Peyer's patch (tissue), 4 donors: ENCODE data around the gene LARP1.

Experiments
- POLR2A ChIP-seq, 2 donors: fragments of 450-650 bp; IDR thresholded peaks; one replicate each; pipeline ENCODE4 v1.5.1; 2017; ENCODE audit warnings: antibody characterized with exemption in 2 of 2, mild to moderate bottlenecking in 2 of 2, moderate library complexity in 2 of 2
- TF ChIP-seq, protein P1 (sequence below), 6 experiments: fragments of 450-650 bp in 4 of 6; fragments of 200-600 bp in 2 of 6; sonication (generic) in 1 of 6; IDR thresholded peaks; one replicate each; pipeline ENCODE4 v1.5.1; 2017 to 2019; ENCODE audit warnings: antibody characterized with exemption in 6 of 6, mild to moderate bottlenecking in 3 of 6, moderate library complexity in 1 of 6

DNA sequence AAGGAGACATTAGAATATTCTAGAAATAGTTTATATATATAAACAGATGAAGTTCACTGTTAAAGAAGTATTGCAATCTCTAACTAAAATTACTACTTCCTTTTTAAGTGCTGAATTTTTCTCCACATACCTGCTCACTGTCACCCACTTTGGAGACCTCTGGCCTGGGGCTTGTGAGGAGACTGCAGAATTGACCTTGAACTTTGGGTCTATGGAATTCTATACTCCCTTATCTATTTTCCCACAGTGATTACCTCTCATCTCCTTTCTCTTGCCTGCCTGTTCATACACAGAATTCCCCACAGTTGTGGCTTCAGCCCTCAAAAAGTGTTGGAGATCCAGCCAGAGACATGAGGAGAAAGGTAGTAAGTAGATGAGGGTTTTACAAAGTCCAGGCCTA is 45.4 kb downstream of the LARP1 start:
- TF ChIP-seq, protein P1, sequence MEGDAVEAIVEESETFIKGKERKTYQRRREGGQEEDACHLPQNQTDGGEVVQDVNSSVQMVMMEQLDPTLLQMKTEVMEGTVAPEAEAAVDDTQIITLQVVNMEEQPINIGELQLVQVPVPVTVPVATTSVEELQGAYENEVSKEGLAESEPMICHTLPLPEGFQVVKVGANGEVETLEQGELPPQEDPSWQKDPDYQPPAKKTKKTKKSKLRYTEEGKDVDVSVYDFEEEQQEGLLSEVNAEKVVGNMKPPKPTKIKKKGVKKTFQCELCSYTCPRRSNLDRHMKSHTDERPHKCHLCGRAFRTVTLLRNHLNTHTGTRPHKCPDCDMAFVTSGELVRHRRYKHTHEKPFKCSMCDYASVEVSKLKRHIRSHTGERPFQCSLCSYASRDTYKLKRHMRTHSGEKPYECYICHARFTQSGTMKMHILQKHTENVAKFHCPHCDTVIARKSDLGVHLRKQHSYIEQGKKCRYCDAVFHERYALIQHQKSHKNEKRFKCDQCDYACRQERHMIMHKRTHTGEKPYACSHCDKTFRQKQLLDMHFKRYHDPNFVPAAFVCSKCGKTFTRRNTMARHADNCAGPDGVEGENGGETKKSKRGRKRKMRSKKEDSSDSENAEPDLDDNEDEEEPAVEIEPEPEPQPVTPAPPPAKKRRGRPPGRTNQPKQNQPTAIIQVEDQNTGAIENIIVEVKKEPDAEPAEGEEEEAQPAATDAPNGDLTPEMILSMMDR (IDR thresholded peaks at IDR 0.05): no peak
- TF ChIP-seq POLR2A (IDR thresholded peaks at IDR 0.05): no peak
